SK-N-SH (cell line): Measurements from ENCODE around the gene ANAPC2. TPM values are rescaled to one million over a fixed set of nuclear protein-coding genes. Genes with fewer than 3 reads are reported as not detected.

Experiments
- CTCF ChIA-PET: fragments of 300-600, 350-600 bp; formaldehyde crosslinking; extraction: SDS; loops from one replicate; lab custom pipeline; 2021; lab: Yijun Ruan, JAX
- POLR2A ChIA-PET: fragments of 350-600 bp; sonication (Branson Sonifier 250); formaldehyde crosslinking; extraction: SDS; loops from one replicate; lab custom pipeline; 2020; ENCODE audit warnings: antibody characterized with exemption, inconsistent platforms; lab: Yijun Ruan, JAX
- DNase-seq: peaks from one replicate; pipeline ENCODE4 v3.0.0; 2012
- H2AFZ ChIP-seq: fragments of 200-600 bp; sonication (generic); 2 replicates; pipeline ENCODE4 v1.8.1; 2016; ENCODE audit warnings: antibody characterized with exemption, mild to moderate bottlenecking, low read depth
- H3F3A ChIP-seq: fragments of 200-600 bp; sonication (generic); replicated peaks from 2 replicates; pipeline ENCODE3; 2016; ENCODE audit warnings: antibody characterized with exemption, mild to moderate bottlenecking; ENCODE audit not compliant: insufficient read depth
- H3K27ac ChIP-seq, 2 experiments: fragments of 200-500 bp in 1 of 2; fragments of 200-600 bp in 1 of 2; sonication (Bioruptor generic) in 1 of 2; sonication (generic), shearing (Covaris generic) in 1 of 2; 2 replicates each; pipeline versions ENCODE4 v1.5.1 to v1.6.1; 2014 to 2016; ENCODE audit warnings: low read depth in 2 of 2, inconsistent platforms in 1 of 2, low read length in 1 of 2, mild to moderate bottlenecking in 1 of 2, mixed read lengths in 1 of 2
- H3K27me3 ChIP-seq: fragments of 200-600 bp; sonication (generic), shearing (Covaris generic); 2 replicates; pipeline ENCODE4 v1.6.1; 2016; ENCODE audit warnings: mixed run types; ENCODE audit not compliant: insufficient read depth
- H3K36me3 ChIP-seq, 2 experiments: fragments of 200-500 bp in 1 of 2; fragments of 200-600 bp in 1 of 2; sonication (Bioruptor generic) in 1 of 2; sonication (generic) in 1 of 2; replicated peaks in 1 of 2; 2 replicates each; pipeline versions ENCODE3 to v1.5.1; 2014 to 2016; ENCODE audit warnings: low read length in 1 of 2, mild to moderate bottlenecking in 1 of 2; ENCODE audit not compliant: insufficient read depth in 2 of 2, control insufficient read depth in 1 of 2
- H3K4me1 ChIP-seq, 2 experiments: fragments of 200-500 bp in 1 of 2; fragments of 200-600 bp in 1 of 2; sonication (Bioruptor generic) in 1 of 2; sonication (generic), shearing (Covaris generic) in 1 of 2; 2 replicates each; pipeline versions ENCODE4 v1.5.1 to v1.6.1; 2014 to 2016; ENCODE audit warnings: low read depth in 1 of 2, low read length in 1 of 2, mixed run types in 1 of 2; ENCODE audit not compliant: insufficient read depth in 2 of 2, control insufficient read depth in 1 of 2
- H3K4me2 ChIP-seq: fragments of 200-600 bp; sonication (generic), shearing (Covaris generic); 2 replicates; pipeline ENCODE4 v1.6.1; 2017; ENCODE audit warnings: mixed run types
- H3K4me3 ChIP-seq, 2 experiments: fragments of 200-500 bp in 1 of 2; fragments of 200-600 bp in 1 of 2; sonication (Bioruptor generic) in 1 of 2; sonication (generic), shearing (Covaris generic) in 1 of 2; 2 replicates each; pipeline versions ENCODE4 v1.5.1 to v1.8.1; 2014 to 2016; ENCODE audit warnings: low read depth in 2 of 2, inconsistent platforms in 1 of 2, low read length in 1 of 2, mild to moderate bottlenecking in 1 of 2, mixed read lengths in 1 of 2, moderate library complexity in 1 of 2
- H3K79me2 ChIP-seq: fragments of 200-600 bp; sonication (generic); 2 replicates; pipeline ENCODE4 v1.8.1; 2017; ENCODE audit warnings: mild to moderate bottlenecking; ENCODE audit not compliant: insufficient read depth
- H3K9ac ChIP-seq: fragments of 200-600 bp; sonication (generic); 2 replicates; pipeline ENCODE4 v1.6.1; 2017; ENCODE audit warnings: mixed run types
- H3K9me2 ChIP-seq: fragments of 200-600 bp; sonication (generic); 2 replicates; pipeline ENCODE4 v1.6.1; 2017; ENCODE audit warnings: mixed run types
- H3K9me3 ChIP-seq: fragments of 200-600 bp; sonication (generic); 2 replicates; pipeline ENCODE4 v1.6.1; 2017; ENCODE audit warnings: mixed run types, mild to moderate bottlenecking, moderate library complexity
- H4K20me1 ChIP-seq: fragments of 200-600 bp; sonication (generic); 2 replicates; pipeline ENCODE4 v1.6.1; 2017; ENCODE audit warnings: mild to moderate bottlenecking, mixed run types; ENCODE audit not compliant: insufficient read depth
- GABPA ChIP-seq: IDR thresholded peaks from 2 replicates; pipeline ENCODE4 v1.4.0; 2012; ENCODE audit warnings: low read depth, mild to moderate bottlenecking
- MEF2A ChIP-seq: IDR thresholded peaks from 2 replicates; pipeline ENCODE4 v1.4.0; 2012; ENCODE audit warnings: low read depth, borderline replicate concordance
- POLR2AphosphoS5 ChIP-seq: IDR thresholded peaks from 2 replicates; pipeline ENCODE4 v1.6.1; 2012; ENCODE audit warnings: low read depth, low read length
- RXRA ChIP-seq: IDR thresholded peaks from 2 replicates; pipeline ENCODE4 v1.4.0; 2012; ENCODE audit warnings: low read depth, mild to moderate bottlenecking, borderline replicate concordance
- YY1 ChIP-seq: IDR thresholded peaks from 2 replicates; pipeline ENCODE4 v1.4.0; 2012; ENCODE audit warnings: low read depth, mild to moderate bottlenecking
- whole genome bisulfite sequencing: methylation state at CpG from one replicate; pipeline ENCODE4 v1.1.6; 2017; ENCODE audit warnings: low lambda C conversion rate; 5-methylcytosine and 5-hydroxymethylcytosine counted together
- polyA plus RNA-seq, 3 experiments: library from polyadenylated mRNA; depleted of rRNA; stranded (reverse); fragments of >200 nt; gene quantifications; 2 replicates each; pipeline ENCODE4 v1.2.3, GENCODE V29; 2012
- TF ChIP-seq, protein P1 (sequence below): IDR thresholded peaks from 2 replicates; pipeline ENCODE4 v1.4.0; 2012; ENCODE audit warnings: low read depth, borderline replicate concordance
- TF ChIP-seq, protein P2 (sequence below): fragments of 200-600 bp; sonication (generic); IDR thresholded peaks from 2 replicates; pipeline ENCODE4 v1.6.1; 2017; ENCODE audit warnings: antibody characterized with exemption, mild to moderate bottlenecking, moderate library complexity
- TF ChIP-seq, protein P3 (sequence below): IDR thresholded peaks from 2 replicates; pipeline ENCODE4 v1.6.1; 2012; ENCODE audit warnings: mild to moderate bottlenecking, low read depth, low read length, moderate library complexity

Gene ANAPC2
- polyA plus RNA-seq, 1 of the 3 experiments (the other 2 are of a cell fraction) = 35.1 TPM

GRCh38 chr9:137140151-137141012 is 48.0 kb downstream of the ANAPC2 start:
- no peaks in the 10 kb centered on the region for H4K20me1 ChIP-seq
- ChIA-PET POLR2A (interaction anchor here (1.3 to 3.0 kb wide), 3 partner anchors 8 to 11 kb away, joined by 3 to 32 read pairs (median 6); no protein-coding TSS in a partner anchor), CTCF (interaction anchor here (0.6 to 3.1 kb wide), 3 partner anchors 11 to 336 kb away, joined by 3 to 14 read pairs (median 3); no protein-coding TSS in a partner anchor)
- WGBS = 82% methylated on average over 23 of the region's 26 CpGs
- H3K27ac ChIP-seq = no peak overlapping the region
- H3K4me2 ChIP-seq = no peak overlapping the region
- no peaks in the 10 kb centered on the region for H3K9me2 ChIP-seq
- H3K9ac ChIP-seq = no peak overlapping the region
- H3K4me3 ChIP-seq = no peak overlapping the region
- no peak overlapping the region for H2AFZ ChIP-seq
- DNase-seq = no peak
- no peaks in the 10 kb centered on the region for H3K79me2 ChIP-seq
- H3K4me1 ChIP-seq = peaks cover 0 to 8% of the 10 kb centered on the region in 2 experiments; a peak in 1 of 4 replicates
- H3F3A ChIP-seq = no peaks in the 10 kb centered on the region
- TF ChIP-seq MEF2A = no peak
- TF ChIP-seq, protein P1, sequence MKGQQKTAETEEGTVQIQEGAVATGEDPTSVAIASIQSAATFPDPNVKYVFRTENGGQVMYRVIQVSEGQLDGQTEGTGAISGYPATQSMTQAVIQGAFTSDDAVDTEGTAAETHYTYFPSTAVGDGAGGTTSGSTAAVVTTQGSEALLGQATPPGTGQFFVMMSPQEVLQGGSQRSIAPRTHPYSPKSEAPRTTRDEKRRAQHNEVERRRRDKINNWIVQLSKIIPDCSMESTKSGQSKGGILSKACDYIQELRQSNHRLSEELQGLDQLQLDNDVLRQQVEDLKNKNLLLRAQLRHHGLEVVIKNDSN = no peak
- TF ChIP-seq, protein P2, sequence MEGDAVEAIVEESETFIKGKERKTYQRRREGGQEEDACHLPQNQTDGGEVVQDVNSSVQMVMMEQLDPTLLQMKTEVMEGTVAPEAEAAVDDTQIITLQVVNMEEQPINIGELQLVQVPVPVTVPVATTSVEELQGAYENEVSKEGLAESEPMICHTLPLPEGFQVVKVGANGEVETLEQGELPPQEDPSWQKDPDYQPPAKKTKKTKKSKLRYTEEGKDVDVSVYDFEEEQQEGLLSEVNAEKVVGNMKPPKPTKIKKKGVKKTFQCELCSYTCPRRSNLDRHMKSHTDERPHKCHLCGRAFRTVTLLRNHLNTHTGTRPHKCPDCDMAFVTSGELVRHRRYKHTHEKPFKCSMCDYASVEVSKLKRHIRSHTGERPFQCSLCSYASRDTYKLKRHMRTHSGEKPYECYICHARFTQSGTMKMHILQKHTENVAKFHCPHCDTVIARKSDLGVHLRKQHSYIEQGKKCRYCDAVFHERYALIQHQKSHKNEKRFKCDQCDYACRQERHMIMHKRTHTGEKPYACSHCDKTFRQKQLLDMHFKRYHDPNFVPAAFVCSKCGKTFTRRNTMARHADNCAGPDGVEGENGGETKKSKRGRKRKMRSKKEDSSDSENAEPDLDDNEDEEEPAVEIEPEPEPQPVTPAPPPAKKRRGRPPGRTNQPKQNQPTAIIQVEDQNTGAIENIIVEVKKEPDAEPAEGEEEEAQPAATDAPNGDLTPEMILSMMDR = no peak
- no peak for TF ChIP-seq POLR2AphosphoS5
- TF ChIP-seq YY1 = no peak
- TF ChIP-seq GABPA = no peak
- TF ChIP-seq, protein P3, sequence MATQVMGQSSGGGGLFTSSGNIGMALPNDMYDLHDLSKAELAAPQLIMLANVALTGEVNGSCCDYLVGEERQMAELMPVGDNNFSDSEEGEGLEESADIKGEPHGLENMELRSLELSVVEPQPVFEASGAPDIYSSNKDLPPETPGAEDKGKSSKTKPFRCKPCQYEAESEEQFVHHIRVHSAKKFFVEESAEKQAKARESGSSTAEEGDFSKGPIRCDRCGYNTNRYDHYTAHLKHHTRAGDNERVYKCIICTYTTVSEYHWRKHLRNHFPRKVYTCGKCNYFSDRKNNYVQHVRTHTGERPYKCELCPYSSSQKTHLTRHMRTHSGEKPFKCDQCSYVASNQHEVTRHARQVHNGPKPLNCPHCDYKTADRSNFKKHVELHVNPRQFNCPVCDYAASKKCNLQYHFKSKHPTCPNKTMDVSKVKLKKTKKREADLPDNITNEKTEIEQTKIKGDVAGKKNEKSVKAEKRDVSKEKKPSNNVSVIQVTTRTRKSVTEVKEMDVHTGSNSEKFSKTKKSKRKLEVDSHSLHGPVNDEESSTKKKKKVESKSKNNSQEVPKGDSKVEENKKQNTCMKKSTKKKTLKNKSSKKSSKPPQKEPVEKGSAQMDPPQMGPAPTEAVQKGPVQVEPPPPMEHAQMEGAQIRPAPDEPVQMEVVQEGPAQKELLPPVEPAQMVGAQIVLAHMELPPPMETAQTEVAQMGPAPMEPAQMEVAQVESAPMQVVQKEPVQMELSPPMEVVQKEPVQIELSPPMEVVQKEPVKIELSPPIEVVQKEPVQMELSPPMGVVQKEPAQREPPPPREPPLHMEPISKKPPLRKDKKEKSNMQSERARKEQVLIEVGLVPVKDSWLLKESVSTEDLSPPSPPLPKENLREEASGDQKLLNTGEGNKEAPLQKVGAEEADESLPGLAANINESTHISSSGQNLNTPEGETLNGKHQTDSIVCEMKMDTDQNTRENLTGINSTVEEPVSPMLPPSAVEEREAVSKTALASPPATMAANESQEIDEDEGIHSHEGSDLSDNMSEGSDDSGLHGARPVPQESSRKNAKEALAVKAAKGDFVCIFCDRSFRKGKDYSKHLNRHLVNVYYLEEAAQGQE = 0 out of 2 replicates have a peak, but pooled peaks have one; percentile 29
- no peak for TF ChIP-seq RXRA
- no peaks in the 10 kb centered on the region for H3K36me3 ChIP-seq
- no peaks in the 10 kb centered on the region for H3K9me3 ChIP-seq
- peaks cover 14% of the 10 kb centered on the region for H3K27me3 ChIP-seq
